ENCODE data around the gene OR8G5.

The OR8G5 gene

DNA sequence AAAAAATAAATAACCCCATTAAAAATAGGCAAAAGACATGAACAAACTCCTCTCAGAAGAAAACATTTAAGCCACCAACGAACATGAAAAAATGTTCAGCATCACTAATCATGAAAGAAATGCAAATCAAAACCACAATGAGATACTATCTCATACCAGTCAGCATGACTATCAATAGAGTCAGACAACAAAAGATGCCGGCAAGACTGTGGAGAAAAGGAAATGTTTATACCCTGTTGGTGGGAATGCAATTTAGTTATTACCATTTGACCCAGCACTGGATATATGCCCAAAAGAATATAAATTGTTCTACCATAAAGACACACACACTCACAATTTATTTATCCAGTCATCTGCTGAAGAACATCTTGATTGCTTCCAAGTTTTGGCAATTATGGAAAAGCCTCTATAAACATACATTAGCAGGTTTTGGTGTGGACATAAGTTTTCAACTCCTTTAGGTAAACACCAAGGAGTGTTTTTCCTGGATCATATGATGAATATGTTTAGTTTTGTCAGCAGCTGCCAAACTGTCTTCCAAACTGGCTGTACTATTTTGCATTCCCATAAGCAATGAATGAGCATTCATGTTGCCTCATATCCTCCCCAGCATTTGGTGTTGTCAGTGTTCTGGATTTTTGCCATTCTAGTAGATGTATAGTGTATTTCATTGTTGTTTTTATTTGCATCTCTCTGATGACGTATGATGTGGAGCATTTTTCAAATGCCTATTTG is 29.6 kb downstream of the OR8G5 start:
- no peak for DNase-seq

- DNase-seq, result no peak
These were observed 38.5 kb downstream of the OR8G5 start for GRCh38 chr11:124294687-124295086.

- no peak for DNase-seq
These were observed 39.8 kb downstream of the OR8G5 start for GRCh38 chr11:124296016-124296415.

DNA sequence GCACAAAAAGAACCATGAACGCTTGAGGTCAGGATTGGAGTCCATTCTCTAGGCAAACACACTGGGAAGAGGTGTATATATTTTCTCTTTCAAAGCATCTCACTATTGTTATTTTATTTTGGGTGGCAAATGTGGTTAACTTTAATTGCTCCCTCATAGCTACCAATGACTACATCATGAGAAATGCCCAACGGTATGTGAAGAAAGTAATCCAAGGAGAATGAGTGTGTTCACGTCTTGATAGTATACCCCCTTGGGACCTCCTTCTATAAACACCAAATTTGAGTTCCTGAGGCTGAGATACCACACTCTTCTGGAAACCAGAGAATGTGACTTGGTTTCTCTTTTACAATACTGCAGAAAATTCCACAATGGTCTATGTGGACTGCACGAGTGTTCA is 41.7 kb downstream of the OR8G5 start:
- DNase-seq, result no peak

- no peak for DNase-seq
These were observed 45.4 kb downstream of the OR8G5 start for GRCh38 chr11:124301548-124301947.

DNA sequence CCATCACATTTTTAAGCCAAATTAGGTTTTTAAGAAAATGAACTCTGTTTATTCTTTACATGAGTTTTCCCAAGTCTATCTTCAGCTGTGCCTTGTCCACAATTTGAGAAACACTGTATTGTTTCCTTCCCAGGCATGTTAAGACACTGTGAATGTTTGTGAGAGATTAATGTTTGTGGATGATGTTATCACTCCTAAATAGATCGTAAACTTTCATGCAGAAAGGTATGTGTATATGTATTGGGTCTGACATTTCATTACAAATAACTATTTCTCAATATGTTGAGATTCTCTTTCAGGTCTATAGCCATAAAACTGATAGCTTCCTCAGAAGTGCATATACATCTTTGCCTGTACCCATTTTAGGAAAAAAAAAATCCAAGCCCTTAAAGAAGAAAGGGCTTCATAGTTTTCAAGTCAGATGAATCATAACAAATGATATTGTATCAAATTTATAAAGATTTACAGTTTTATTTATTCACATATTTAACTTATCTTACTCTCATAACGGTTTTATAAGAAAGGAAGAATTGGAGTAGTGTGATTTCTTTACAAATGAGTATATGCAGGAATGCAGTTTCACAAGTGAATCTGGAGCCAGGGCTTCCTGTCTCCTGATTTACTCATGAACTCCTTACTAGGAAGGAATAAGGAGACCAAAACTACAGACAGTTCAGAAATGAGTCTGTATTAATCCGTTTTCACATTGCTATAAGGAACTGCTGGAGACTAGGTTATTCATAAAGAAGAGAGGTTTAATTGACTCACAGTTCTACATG is 46.4 kb downstream of the OR8G5 start:
- no peak for DNase-seq

- DNase-seq, result no peak
These were observed 50.9 kb downstream of the OR8G5 start for GRCh38 chr11:124307093-124307492.

DNA sequence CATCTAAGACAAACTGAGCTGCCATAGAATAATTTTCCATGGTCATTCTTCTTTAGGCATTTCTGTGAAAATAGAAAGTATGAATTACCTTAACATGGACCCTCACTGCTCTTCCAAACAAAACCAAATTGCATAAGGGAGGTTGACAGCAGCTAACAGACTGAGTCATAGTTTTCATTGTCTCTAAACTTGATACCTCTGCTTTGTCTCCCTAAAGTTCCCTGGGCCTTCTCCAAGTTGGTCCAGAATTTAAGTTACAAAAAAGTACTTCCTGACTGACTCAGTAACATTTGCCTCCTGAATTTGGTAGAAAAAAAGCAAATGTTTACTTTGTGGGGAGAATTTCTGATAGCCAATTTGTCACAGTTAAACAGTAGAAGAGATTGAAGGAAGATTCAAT is 54.5 kb downstream of the OR8G5 start:
- no peak for DNase-seq

DNA sequence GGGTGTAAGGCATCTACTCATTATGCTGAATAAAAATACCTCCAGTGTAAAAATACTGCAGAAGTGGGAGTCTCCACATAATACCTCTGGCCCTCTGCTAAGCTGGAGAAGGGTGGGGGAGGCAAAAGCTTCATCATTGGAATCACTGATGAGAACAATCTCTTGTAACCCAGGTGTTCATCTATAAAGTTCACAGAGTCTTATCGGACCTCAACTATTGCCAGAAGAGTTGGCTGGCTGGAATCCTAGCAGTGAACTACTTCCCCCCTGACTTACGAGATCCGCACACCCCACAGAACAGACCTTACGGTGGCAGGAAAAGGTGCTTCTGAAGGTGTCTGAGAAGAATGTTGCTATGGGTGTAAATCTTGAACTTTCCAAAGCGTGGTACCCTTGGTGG is 55.1 kb downstream of the OR8G5 start:
- DNase-seq, result no peak

GRCh38 chr11:124311670-124312069 is 55.5 kb downstream of the OR8G5 start:
- DNase-seq, result no peak

DNA sequence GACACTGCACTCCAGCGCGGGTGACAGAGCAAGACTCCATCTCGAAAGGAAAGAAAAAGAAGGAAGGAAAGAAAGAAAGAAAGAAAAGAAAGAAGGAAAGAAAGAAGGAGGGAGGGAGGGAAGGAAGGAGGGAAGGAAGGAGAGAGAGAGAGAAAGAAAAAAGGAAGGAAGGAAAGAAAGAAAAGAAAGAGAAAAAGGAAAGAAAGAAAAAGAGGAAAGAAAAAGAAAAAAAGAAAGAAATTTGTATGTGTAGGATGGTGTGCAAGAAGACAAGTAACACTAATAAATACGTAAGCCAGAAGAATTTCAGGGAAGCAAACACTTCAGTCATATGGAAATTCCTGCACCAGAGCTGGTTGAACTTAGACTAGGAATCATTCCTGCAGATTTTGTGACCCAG is 57.0 kb downstream of the OR8G5 start:
- DNase-seq, result no peak

GRCh38 chr11:124313849-124314248 is 57.7 kb downstream of the OR8G5 start, which contains the start of gene OR8D1:
OR8D1 (minus strand) TSS chr11:124313949; CDS start chr11:124310766, 3,183 bp downstream.
- no peak for DNase-seq

DNA sequence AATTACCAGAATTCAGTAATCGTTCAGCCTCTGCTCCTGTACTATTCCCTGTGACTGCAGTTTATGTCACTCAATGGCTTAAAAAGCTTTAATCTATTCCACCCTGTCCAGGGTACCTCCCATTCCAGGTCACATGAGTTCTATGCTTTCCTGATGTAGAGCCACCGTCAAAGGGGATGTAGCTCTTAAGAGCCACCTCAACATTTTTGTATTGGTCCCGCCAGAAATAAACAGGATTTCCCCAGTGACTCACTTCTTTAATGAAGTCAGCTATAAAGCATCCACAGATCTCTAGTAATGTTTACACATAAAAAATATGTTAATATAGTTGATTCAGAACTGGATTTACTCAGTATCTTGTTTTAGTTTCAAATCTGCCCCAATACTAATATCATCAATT is 58.9 kb downstream of the OR8G5 start:
- no peak for DNase-seq
